PC-3 (cell line): ENCODE data around the gene MARK3. TPM values are rescaled to one million over a fixed set of nuclear protein-coding genes. Genes with fewer than 3 reads are reported as not detected.

Source experiments
- ATAC-seq: fragments of 200-7000 bp; cut with Tn5 transposase; 2 replicates; pipeline ENCODE4 v1.9.1; 2020; ENCODE audit warnings: mild to moderate bottlenecking, moderate library complexity
- BruUV-seq: library from RNA; stranded (reverse); fragments of 400-500 nt; replicated peaks from 2 replicates; lab custom pipeline; 2021; lab: Mats Ljungman, UMichigan
- CTCF ChIA-PET: fragments of 300-600 bp; sonication (Branson Sonifier 250); formaldehyde crosslinking; loops from one replicate; lab custom pipeline; 2022; ENCODE audit warnings: antibody characterized with exemption; lab: Charles Lee
- POLR2A ChIA-PET: fragments of 300-600 bp; sonication (Branson Sonifier 250); formaldehyde crosslinking; loops from one replicate; lab custom pipeline; 2022; ENCODE audit warnings: antibody characterized with exemption; ENCODE audit not compliant: unreplicated experiment; lab: Charles Lee
- DNase-seq: peaks from one replicate; pipeline ENCODE4 v3.0.0-alpha.2; 2015
- H2AFZ ChIP-seq: fragments of 300-600 bp; sonication (generic); 2 replicates; pipeline ENCODE4 v1.6.0; 2016; ENCODE audit warnings: antibody characterized with exemption, low read length
- H3F3A ChIP-seq: fragments of 300-600 bp; sonication (generic); one replicate; pipeline ENCODE4 v1.6.0; 2017; ENCODE audit warnings: antibody characterized with exemption, low read length, control low read depth, mild to moderate bottlenecking; ENCODE audit not compliant: unreplicated experiment
- H3K27ac ChIP-seq: fragments of 300-600 bp; sonication (generic); 2 replicates; pipeline ENCODE4 v1.5.1; 2016; ENCODE audit warnings: mild to moderate bottlenecking, low read length
- H3K27me3 ChIP-seq: fragments of 300-600 bp; sonication (generic); 2 replicates; pipeline ENCODE4 v1.6.1; 2016; ENCODE audit warnings: low read length, mixed read lengths
- H3K36me3 ChIP-seq: fragments of 300-600 bp; sonication (generic); 2 replicates; pipeline ENCODE4 v1.6.1; 2016; ENCODE audit warnings: low read depth, mixed run types, low read length, mixed read lengths
- H3K4me1 ChIP-seq: fragments of 300-600 bp; sonication (generic); 2 replicates; pipeline ENCODE4 v1.5.1; 2016; ENCODE audit warnings: low read length; ENCODE audit not compliant: insufficient read depth
- H3K4me2 ChIP-seq: fragments of 300-600 bp; sonication (generic); 2 replicates; pipeline ENCODE4 v1.6.0; 2016; ENCODE audit warnings: low read length
- H3K4me3 ChIP-seq: fragments of 300-600 bp; sonication (generic); 2 replicates; pipeline ENCODE4 v1.5.1; 2016; ENCODE audit warnings: mild to moderate bottlenecking, low read length, mixed read lengths
- H3K79me2 ChIP-seq: fragments of 300-600 bp; sonication (generic); 2 replicates; pipeline ENCODE4 v1.6.1; 2017; ENCODE audit warnings: low read length, mixed read lengths
- H3K9ac ChIP-seq: fragments of 300-600 bp; sonication (generic); 2 replicates; pipeline ENCODE4 v1.6.0; 2016; ENCODE audit warnings: mild to moderate bottlenecking, low read length
- H3K9me2 ChIP-seq: fragments of 300-600 bp; sonication (generic); replicated peaks from 2 replicates; pipeline ENCODE4 v1.6.1; 2016; ENCODE audit warnings: mixed run types, low read length, mixed read lengths
- H3K9me3 ChIP-seq: fragments of 300-600 bp; sonication (generic); 2 replicates; pipeline ENCODE4 v1.6.1; 2016; ENCODE audit warnings: low read length, mixed read lengths
- H4K20me1 ChIP-seq: fragments of 300-600 bp; sonication (generic); 2 replicates; pipeline ENCODE4 v1.6.1; 2016; ENCODE audit warnings: low read length, mixed read lengths
- EZH2 ChIP-seq: fragments of 300-600 bp; sonication (generic); IDR thresholded peaks from one replicate; pipeline ENCODE4 v1.6.1; 2017; ENCODE audit warnings: antibody characterized with exemption, mild to moderate bottlenecking, low read length; ENCODE audit not compliant: unreplicated experiment
- EZH2phosphoT487 ChIP-seq: fragments of 300-600 bp; sonication (generic); IDR thresholded peaks from 2 replicates; pipeline ENCODE4 v1.6.1; 2018; ENCODE audit warnings: mild to moderate bottlenecking, antibody characterized with exemption, low read length, borderline replicate concordance
- intact Hi-C: fragments of 100-400 bp; cut with micrococcal nuclease; formaldehyde crosslinking; loops from 2 replicates; pipeline ENCODE4 v1.9.0; 2023
- total RNA-seq: library from RNA; depleted of rRNA; stranded (reverse); fragments of >200 nt; gene quantifications from 2 replicates; pipeline ENCODE4 v1.2.3, GENCODE V29; 2014
- TF ChIP-seq, protein P1 (sequence below): fragments of 300-600 bp; sonication (generic); conservative IDR thresholded peaks from 2 replicates; pipeline ENCODE4 v1.5.1; 2017; ENCODE audit warnings: antibody characterized with exemption, low read depth, mild to moderate bottlenecking, low read length

Gene MARK3
- total RNA-seq, 1 experiment from 2014 or later: 69.9 TPM

DNA sequence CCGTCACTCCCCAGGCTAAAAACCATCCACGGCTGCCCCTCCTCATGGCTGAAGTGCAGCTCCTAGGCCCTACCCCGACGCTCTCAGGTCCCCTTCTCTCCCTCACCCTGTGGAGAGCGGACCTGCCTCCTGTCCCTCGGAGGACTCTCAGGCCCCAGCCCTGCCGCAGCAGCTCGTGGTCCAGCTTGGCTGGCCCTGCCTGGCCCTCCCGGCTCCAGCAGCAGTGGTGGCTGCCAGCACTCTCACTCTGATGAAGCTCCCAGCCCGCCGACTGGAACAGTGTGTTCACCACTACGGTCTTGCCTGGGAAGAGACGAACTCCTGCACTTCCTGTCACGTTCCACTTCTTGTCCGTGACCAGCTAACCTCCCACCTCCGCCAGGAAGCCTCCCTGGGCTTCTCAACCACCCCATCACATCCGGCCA lies 166.1 kb downstream of the MARK3 start:
- DNase-seq: no peak
- H3F3A ChIP-seq: no peaks in the 10 kb centered on the region
- H3K4me3 ChIP-seq: no peak overlapping the region
- intact Hi-C loops: no loop called here
- no peak overlapping the region for H3K9ac ChIP-seq
- H4K20me1 ChIP-seq: no peaks in the 10 kb centered on the region
- peaks cover 7% of the 10 kb centered on the region for H3K79me2 ChIP-seq
- no peaks in the 10 kb centered on the region for H3K9me2 ChIP-seq
- ChIA-PET POLR2A (interaction anchor here (0.6 kb wide), 1 partner anchor 11 kb away, joined by 3 read pairs; no protein-coding TSS in a partner anchor), CTCF (no interaction called here)
- TF ChIP-seq, protein P1, sequence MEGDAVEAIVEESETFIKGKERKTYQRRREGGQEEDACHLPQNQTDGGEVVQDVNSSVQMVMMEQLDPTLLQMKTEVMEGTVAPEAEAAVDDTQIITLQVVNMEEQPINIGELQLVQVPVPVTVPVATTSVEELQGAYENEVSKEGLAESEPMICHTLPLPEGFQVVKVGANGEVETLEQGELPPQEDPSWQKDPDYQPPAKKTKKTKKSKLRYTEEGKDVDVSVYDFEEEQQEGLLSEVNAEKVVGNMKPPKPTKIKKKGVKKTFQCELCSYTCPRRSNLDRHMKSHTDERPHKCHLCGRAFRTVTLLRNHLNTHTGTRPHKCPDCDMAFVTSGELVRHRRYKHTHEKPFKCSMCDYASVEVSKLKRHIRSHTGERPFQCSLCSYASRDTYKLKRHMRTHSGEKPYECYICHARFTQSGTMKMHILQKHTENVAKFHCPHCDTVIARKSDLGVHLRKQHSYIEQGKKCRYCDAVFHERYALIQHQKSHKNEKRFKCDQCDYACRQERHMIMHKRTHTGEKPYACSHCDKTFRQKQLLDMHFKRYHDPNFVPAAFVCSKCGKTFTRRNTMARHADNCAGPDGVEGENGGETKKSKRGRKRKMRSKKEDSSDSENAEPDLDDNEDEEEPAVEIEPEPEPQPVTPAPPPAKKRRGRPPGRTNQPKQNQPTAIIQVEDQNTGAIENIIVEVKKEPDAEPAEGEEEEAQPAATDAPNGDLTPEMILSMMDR: no peak
- TF ChIP-seq EZH2: no peak
- no peak for TF ChIP-seq EZH2phosphoT487
- no peak overlapping the region for H3K27ac ChIP-seq
- H3K9me3 ChIP-seq: no peaks in the 10 kb centered on the region
- no peaks in the 10 kb centered on the region for H3K36me3 ChIP-seq
- no TSS peak for BruUV-seq
- H2AFZ ChIP-seq: no peak overlapping the region
- H3K4me1 ChIP-seq: peaks cover 15% of the 10 kb centered on the region
- H3K4me2 ChIP-seq: no peak overlapping the region
- no peak for ATAC-seq
- H3K27me3 ChIP-seq: no peaks in the 10 kb centered on the region

DNA sequence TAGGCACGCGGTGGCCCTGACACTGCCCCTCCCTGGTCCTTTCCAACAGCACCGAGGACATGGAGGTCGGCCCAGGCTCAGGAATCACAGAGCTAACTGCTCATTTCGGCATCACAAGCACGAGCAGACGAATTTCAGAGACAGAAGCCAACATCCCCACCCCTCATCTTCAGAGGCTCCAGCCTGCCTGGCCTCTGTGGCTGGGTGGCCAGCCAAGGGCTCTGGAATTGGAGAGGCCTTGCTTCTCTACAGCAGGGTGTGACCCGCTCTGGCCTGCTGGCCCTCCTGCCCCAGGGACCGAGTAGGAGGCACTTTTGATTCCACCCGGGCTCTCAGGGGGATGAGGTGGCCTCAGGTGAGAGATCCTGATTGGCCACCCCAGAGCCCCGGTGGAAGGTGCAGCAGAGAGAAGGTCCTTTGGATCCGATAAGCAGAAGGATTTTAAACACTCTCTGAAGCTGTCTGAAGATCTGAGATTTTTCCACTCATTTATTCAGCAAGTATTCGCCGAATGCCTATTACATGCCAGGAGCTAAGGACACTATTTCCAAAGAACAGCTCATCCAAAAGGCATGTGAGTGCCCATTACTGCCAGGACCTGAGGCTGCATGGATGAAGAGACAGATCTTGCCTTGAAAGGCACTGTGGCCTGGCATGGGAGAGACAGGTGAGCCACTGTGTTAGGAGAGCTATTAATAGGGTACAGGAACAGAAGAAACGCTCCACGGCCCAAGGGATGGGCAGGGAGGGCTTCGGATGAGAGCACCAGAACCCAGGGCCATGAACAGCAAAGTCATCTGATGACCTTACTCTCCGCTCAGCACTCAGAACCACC lies 167.0 kb downstream of the MARK3 start:
- TF ChIP-seq EZH2 (no peak), EZH2phosphoT487 (no peak)
- TF ChIP-seq, protein P1: no peak
- H3K4me2 ChIP-seq: peak overlapping the region; percentile 40
- no peaks in the 10 kb centered on the region for H3F3A ChIP-seq
- intact Hi-C loops: no loop called here
- H3K9ac ChIP-seq: no peak overlapping the region
- H3K27ac ChIP-seq: no peak overlapping the region
- H3K36me3 ChIP-seq: no peaks in the 10 kb centered on the region; the same call in 1 of the 2 replicates
- POLR2A ChIA-PET: interaction anchor here (0.7 to 1.1 kb wide), 3 partner anchors 9 to 1201 kb away, joined by 3 to 5 read pairs (median 4); partner anchors contain the start of gene SIVA1
- H3K79me2 ChIP-seq: peaks cover 16% of the 10 kb centered on the region
- ATAC-seq (peak; percentile 92), DNase-seq (peak; percentile 83)
- no peaks in the 10 kb centered on the region for H3K9me2 ChIP-seq
- peaks cover 15% of the 10 kb centered on the region for H3K4me1 ChIP-seq
- H4K20me1 ChIP-seq: peaks cover 6% of the 10 kb centered on the region; the same call in 1 of the 2 replicates
- H3K9me3 ChIP-seq: no peaks in the 10 kb centered on the region
- no peaks in the 10 kb centered on the region for H3K27me3 ChIP-seq
- CTCF ChIA-PET: interaction anchor here (1.1 kb wide), 2 partner anchors 12 to 34 kb away, joined by 4 read pairs; no protein-coding TSS in a partner anchor
- no peak overlapping the region for H3K4me3 ChIP-seq
- H2AFZ ChIP-seq: no peak overlapping the region
- no TSS peak for BruUV-seq
